ENCODE data around the gene COL23A1. TPM values are rescaled to one million over a fixed set of nuclear protein-coding genes. Genes with fewer than 3 reads are reported as not detected.

Gene COL23A1
- total and polyA plus RNA-seq, 2 donors (not counting 1 experiment from before 2014, with no cell fraction given), result 0.20 TPM; not detected in 1

DNA sequence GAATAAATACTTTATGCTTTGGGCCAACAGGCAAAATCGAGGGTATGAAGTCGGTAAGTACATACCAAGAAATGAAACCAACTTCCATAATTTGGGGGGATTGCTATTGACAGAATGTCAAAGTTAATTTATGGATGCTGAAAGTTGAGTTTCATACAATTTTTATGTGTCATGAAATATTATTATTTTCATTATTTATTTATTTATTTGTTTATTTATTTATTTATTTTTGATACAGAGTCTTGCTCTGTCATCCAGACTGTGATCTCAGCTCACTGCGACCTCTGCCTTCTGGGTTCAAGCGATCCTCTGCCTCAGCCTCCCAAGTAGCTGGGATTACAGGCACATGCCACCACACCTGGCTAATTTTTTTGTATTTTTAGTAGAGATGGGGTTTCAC lies 398.5 kb downstream of the COL23A1 start:
- Mint-ChIP-seq H3K27me3 (peaks cover 37% of the 10 kb centered on the region), H3K9me3 (ENCODE audit: insufficient read depth) (no peaks in the 10 kb centered on the region), H3K4me1 (no peaks in the 10 kb centered on the region), H3K4me3 (no peak overlapping the region), H3K27ac (no peak overlapping the region)
- H3K36me3 ChIP-seq (replicated peaks in 1 of 2; ENCODE audit: control extremely low read depth in 1 of 2, control insufficient read depth in 1 of 2, extremely low read depth in 1 of 2, insufficient read depth in 2 of 2, low read length in 1 of 2), result no peaks in the 10 kb centered on the region
- no peaks in the 10 kb centered on the region for H3K9me3 ChIP-seq (ENCODE audit: control extremely low read depth in 1 of 3, control insufficient read depth in 2 of 3, insufficient read depth in 1 of 3, low read length in 2 of 3)
- DNase-seq, result no peak
- H3K9ac ChIP-seq (ENCODE audit: low read length), result no peak overlapping the region
- intact Hi-C loops (cut with micrococcal nuclease), result no loop called here
- H3K4me3 ChIP-seq (ENCODE audit: control extremely low read depth in 1 of 5, extremely low read depth in 1 of 5, insufficient read depth in 1 of 5, low read depth in 2 of 5, low read length in 4 of 5), result no peak overlapping the region
- no peak overlapping the region for H3K27ac ChIP-seq (ENCODE audit: low read length in 2 of 2)
- H3K4me1 ChIP-seq (ENCODE audit: control insufficient read depth in 2 of 2, insufficient read depth in 2 of 2, low read length in 2 of 2), result no peaks in the 10 kb centered on the region
- no peaks in the 10 kb centered on the region for H4K20me1 ChIP-seq (ENCODE audit: control insufficient read depth, insufficient read depth, low read length, poor library complexity, severe bottlenecking)
- ChIA-PET CTCF (interaction anchor here (0.7 kb wide), 1 partner anchor 1798 kb away, joined by 3 read pairs; no protein-coding TSS in a partner anchor), POLR2A (no interaction called here)
- no peak overlapping the region for H3K4me2 ChIP-seq (replicated peaks; ENCODE audit: low read depth, low read length, poor library complexity, severe bottlenecking)
- H3K27me3 ChIP-seq (replicated peaks in 1 of 4; ENCODE audit: control extremely low read depth in 1 of 4, control insufficient read depth in 3 of 4, insufficient read depth in 4 of 4, low read length in 3 of 4), result peaks cover 0 to 18% (median 5%) of the 10 kb centered on the region in 4 experiments
- WGBS (ENCODE audit: insufficient coverage), result no CpG with 5 or more reads among the region's 4 CpGs
- no peak for ATAC-seq (ENCODE audit: low read depth)
- H2AFZ ChIP-seq (ENCODE audit: insufficient read depth, low read depth, low read length, poor library complexity, severe bottlenecking), result no peak overlapping the region
- no peak for TF ChIP-seq EZH2 (IDR thresholded peaks at IDR 0.05; ENCODE audit: borderline replicate concordance, insufficient read depth, low read depth, low read length, poor library complexity, severe bottlenecking)
- TF ChIP-seq, protein P1, sequence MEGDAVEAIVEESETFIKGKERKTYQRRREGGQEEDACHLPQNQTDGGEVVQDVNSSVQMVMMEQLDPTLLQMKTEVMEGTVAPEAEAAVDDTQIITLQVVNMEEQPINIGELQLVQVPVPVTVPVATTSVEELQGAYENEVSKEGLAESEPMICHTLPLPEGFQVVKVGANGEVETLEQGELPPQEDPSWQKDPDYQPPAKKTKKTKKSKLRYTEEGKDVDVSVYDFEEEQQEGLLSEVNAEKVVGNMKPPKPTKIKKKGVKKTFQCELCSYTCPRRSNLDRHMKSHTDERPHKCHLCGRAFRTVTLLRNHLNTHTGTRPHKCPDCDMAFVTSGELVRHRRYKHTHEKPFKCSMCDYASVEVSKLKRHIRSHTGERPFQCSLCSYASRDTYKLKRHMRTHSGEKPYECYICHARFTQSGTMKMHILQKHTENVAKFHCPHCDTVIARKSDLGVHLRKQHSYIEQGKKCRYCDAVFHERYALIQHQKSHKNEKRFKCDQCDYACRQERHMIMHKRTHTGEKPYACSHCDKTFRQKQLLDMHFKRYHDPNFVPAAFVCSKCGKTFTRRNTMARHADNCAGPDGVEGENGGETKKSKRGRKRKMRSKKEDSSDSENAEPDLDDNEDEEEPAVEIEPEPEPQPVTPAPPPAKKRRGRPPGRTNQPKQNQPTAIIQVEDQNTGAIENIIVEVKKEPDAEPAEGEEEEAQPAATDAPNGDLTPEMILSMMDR (IDR thresholded peaks at IDR 0.05), result no peak
- H3K79me2 ChIP-seq (ENCODE audit: control insufficient read depth, insufficient read depth, low read length), result no peaks in the 10 kb centered on the region

DNA sequence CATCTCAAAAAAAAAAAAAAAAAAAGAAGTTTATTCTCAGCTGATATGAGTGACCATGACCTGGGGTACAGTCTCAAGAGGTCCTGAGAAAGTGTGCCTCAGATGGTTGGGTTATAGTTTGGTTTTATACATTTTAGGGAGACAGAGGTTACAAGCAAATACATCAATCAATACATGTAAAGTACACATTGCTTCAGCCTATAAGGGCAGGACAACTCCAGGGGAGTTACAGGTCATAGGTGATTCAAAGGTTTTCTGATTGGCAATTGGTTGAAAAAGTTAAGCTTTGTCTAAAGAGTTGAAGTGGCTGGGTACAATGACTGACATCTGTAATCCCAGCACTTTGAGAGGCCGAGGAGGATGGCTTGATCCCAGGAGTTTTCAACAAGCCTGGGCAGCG lies 400.8 kb downstream of the COL23A1 start:
- DNase-seq (no peak), ATAC-seq (ENCODE audit: low read depth) (no peak)
- Histone ChIP-seq H2AFZ (ENCODE audit: insufficient read depth, low read depth, low read length, poor library complexity, severe bottlenecking) (no peak overlapping the region), H3K4me1 (ENCODE audit: control insufficient read depth in 2 of 2, insufficient read depth in 2 of 2, low read length in 2 of 2) (no peaks in the 10 kb centered on the region), H3K27ac (ENCODE audit: low read length in 2 of 2) (no peak overlapping the region), H3K27me3 (replicated peaks in 1 of 4; ENCODE audit: control extremely low read depth in 1 of 4, control insufficient read depth in 3 of 4, insufficient read depth in 4 of 4, low read length in 3 of 4) (peaks cover 0 to 13% (median 2%) of the 10 kb centered on the region in 4 experiments), H3K9ac (ENCODE audit: low read length) (no peak overlapping the region), H3K79me2 (ENCODE audit: control insufficient read depth, insufficient read depth, low read length) (no peaks in the 10 kb centered on the region), H3K4me2 (replicated peaks; ENCODE audit: low read depth, low read length, poor library complexity, severe bottlenecking) (no peak overlapping the region), H3K4me3 (ENCODE audit: control extremely low read depth in 1 of 5, extremely low read depth in 1 of 5, insufficient read depth in 1 of 5, low read depth in 2 of 5, low read length in 4 of 5) (no peak overlapping the region), H3K36me3 (replicated peaks in 1 of 2; ENCODE audit: control extremely low read depth in 1 of 2, control insufficient read depth in 1 of 2, extremely low read depth in 1 of 2, insufficient read depth in 2 of 2, low read length in 1 of 2) (no peaks in the 10 kb centered on the region), H3K9me3 (ENCODE audit: control extremely low read depth in 1 of 3, control insufficient read depth in 2 of 3, insufficient read depth in 1 of 3, low read length in 2 of 3) (no peaks in the 10 kb centered on the region), H4K20me1 (ENCODE audit: control insufficient read depth, insufficient read depth, low read length, poor library complexity, severe bottlenecking) (no peaks in the 10 kb centered on the region)
- Mint-ChIP-seq H3K27me3 (peaks cover 31% of the 10 kb centered on the region), H3K27ac (no peak overlapping the region), H3K4me1 (no peaks in the 10 kb centered on the region), H3K4me3 (no peak overlapping the region), H3K9me3 (ENCODE audit: insufficient read depth) (no peaks in the 10 kb centered on the region)
- intact Hi-C loops (cut with micrococcal nuclease), result no loop called here
- TF ChIP-seq, protein P1 (IDR thresholded peaks at IDR 0.05), result no peak
- TF ChIP-seq EZH2 (IDR thresholded peaks at IDR 0.05; ENCODE audit: borderline replicate concordance, insufficient read depth, low read depth, low read length, poor library complexity, severe bottlenecking), result no peak
- CTCF ChIA-PET, result no interaction called here
- WGBS (ENCODE audit: insufficient coverage), result 44% methylated on average over 2 of the region's 2 CpGs
- POLR2A ChIA-PET, result interaction anchor here (0.6 kb wide), 1 partner anchor 55 kb away, joined by 3 read pairs; no protein-coding TSS in a partner anchor

Small RNAs within 50 kb of the gene (small RNA-seq; reads per million reads assigned to genes)
- gene RN7SKP70 (ENCODE audit: insufficient read length, low read depth, low replicate concordance) (not detected), gene RN7SL646P (ENCODE audit: insufficient read length, low read depth, low replicate concordance) (not detected)

Other genes starting within 250 kb of the COL23A1 start
- gene CLK4, start 36.7 kb upstream of the COL23A1 start, total RNA-seq, result 119 and 132 TPM in 2 replicates
- 72.3 and 107 TPM in 2 replicates for gene CLK4, start 36.7 kb upstream of the COL23A1 start, polyA plus RNA-seq
- 18.2 and 20.3 TPM in 2 replicates for gene ZNF354A, start 140.3 kb upstream of the COL23A1 start, total RNA-seq
- gene ZNF354A, start 140.3 kb upstream of the COL23A1 start, polyA plus RNA-seq, result 10.0 and 12.5 TPM in 2 replicates

Data from B cell (primary cell).